Measurements from ENCODE around the gene KIF2C. TPM values are rescaled to one million over a fixed set of nuclear protein-coding genes. Genes with fewer than 3 reads are reported as not detected.

KIF2C gene
- polyA plus RNA-seq, 1 of the 3 experiments (the other 2 are of a cell fraction), result 20.7 TPM

GRCh38 chr1:44799770-44800584 lies 60.3 kb downstream of the KIF2C start, which contains the start of gene PLK3:
TSS of gene PLK3 (plus strand) at chr1:44800377. CDS start at chr1:44800464, 87 bp downstream.
- H3K4me3 ChIP-seq (ENCODE audit: low read depth in 2 of 2, low read length in 1 of 2), result peak within 1 kb of the TSS; percentile 87 to 96
- peak; percentile 97 for DNase-seq
- H4K20me1 ChIP-seq (ENCODE audit: insufficient read depth), result peaks cover 32% of the 10 kb centered on the region
- peak within 1 kb of the TSS; percentile 98 for H3K4me2 ChIP-seq
- 0% methylated on average over 27 of the region's 79 CpGs for WGBS (ENCODE audit: low lambda C conversion rate)
- POLR2A ChIA-PET, result interaction anchor here (0.6 to 2.3 kb wide), 13 partner anchors 9 to 825 kb away, joined by 3 to 29 read pairs (median 4); partner anchors contain the start of genes ATP6V0B, BEST4, BTBD19 and EIF2B3
- H3K9me2 ChIP-seq, result no peaks in the 10 kb centered on the region
- peaks cover 47% of the 10 kb centered on the region for H3K79me2 ChIP-seq (ENCODE audit: insufficient read depth)
- H2AFZ ChIP-seq (ENCODE audit: low read depth), result peak within 1 kb of the TSS; percentile 86
- no peaks in the 10 kb centered on the region for H3K27me3 ChIP-seq (ENCODE audit: insufficient read depth)
- H3K9me3 ChIP-seq, result no peaks in the 10 kb centered on the region
- peak within 1 kb of the TSS; percentile 98 for H3K9ac ChIP-seq
- CTCF ChIA-PET, result interaction anchor here (0.6 to 1.9 kb wide), 15 partner anchors 9 to 503 kb away, joined by 3 to 11 read pairs (median 4); partner anchors contain the start of genes EIF2B3, RNU5D-1 and RPS8
- H3F3A ChIP-seq (replicated peaks; ENCODE audit: insufficient read depth), result peaks cover 20% of the 10 kb centered on the region
- H3K27ac ChIP-seq (ENCODE audit: low read depth in 2 of 2, low read length in 1 of 2), result peak within 1 kb of the TSS; percentile 97 to 100
- peaks cover 27 to 31% of the 10 kb centered on the region in 2 experiments for H3K36me3 ChIP-seq (replicated peaks in 1 of 2; ENCODE audit: control insufficient read depth in 1 of 2, insufficient read depth in 2 of 2, low read length in 1 of 2)
- peaks cover 16 to 20% of the 10 kb centered on the region in 2 experiments; a peak in 2 of 4 replicates for H3K4me1 ChIP-seq (ENCODE audit: control insufficient read depth in 1 of 2, insufficient read depth in 2 of 2, low read depth in 1 of 2, low read length in 1 of 2)
- peak; percentile 98 for TF ChIP-seq MAX (IDR thresholded peaks at IDR 0.05; ENCODE audit: low read depth)
- TF ChIP-seq RCOR1 (IDR thresholded peaks at IDR 0.05; ENCODE audit: low read length), result peak; percentile 63; the same call in 1 of the 2 replicates
- peak; percentile 3; the same call in 1 of the 2 replicates for TF ChIP-seq TEAD4 (IDR thresholded peaks at IDR 0.05; ENCODE audit: borderline replicate concordance, insufficient read depth)
- peak; percentile 86 for TF ChIP-seq CTCF (IDR thresholded peaks at IDR 0.05)
- TF ChIP-seq RFX5 (IDR thresholded peaks at IDR 0.05; ENCODE audit: low read length), result peak; percentile 25; the same call in 1 of the 2 replicates
- TF ChIP-seq SIN3A (IDR thresholded peaks at IDR 0.05; ENCODE audit: borderline replicate concordance, low read depth, low read length), result peak; percentile 92; the same call in 1 of the 2 replicates
- TF ChIP-seq FOSL2 (IDR thresholded peaks at IDR 0.05; ENCODE audit: borderline replicate concordance, low read depth), result no peak
- TF ChIP-seq REST (IDR thresholded peaks at IDR 0.05; ENCODE audit: low read depth, low read length), result no peak
- no peak for TF ChIP-seq ZBTB33 (IDR thresholded peaks at IDR 0.05; ENCODE audit: borderline replicate concordance, low read depth)
- TF ChIP-seq SMC3 (IDR thresholded peaks at IDR 0.05; ENCODE audit: low read depth, low read length), result peak; percentile 67; the same call in 1 of the 2 replicates
- TF ChIP-seq MXI1 (IDR thresholded peaks at IDR 0.05; ENCODE audit: low read depth, low read length), result peak; percentile 89
- no peak for TF ChIP-seq YY1 (IDR thresholded peaks at IDR 0.05; ENCODE audit: low read depth)
- TF ChIP-seq POLR2AphosphoS5 (IDR thresholded peaks at IDR 0.05; ENCODE audit: low read depth, low read length), result peak; percentile 97
- TF ChIP-seq PBX3 (IDR thresholded peaks at IDR 0.05), result peak; percentile 69; the same call in 1 of the 2 replicates
- no peak for TF ChIP-seq GATA2 (CRISPR knock-in tag; IDR thresholded peaks at IDR 0.05)
- TF ChIP-seq USF1 (IDR thresholded peaks at IDR 0.05; ENCODE audit: borderline replicate concordance, low read depth), result no peak
- no peak for TF ChIP-seq FOXJ3 (CRISPR knock-in tag; IDR thresholded peaks at IDR 0.05)
- no peak for TF ChIP-seq USF2 (IDR thresholded peaks at IDR 0.05; ENCODE audit: borderline replicate concordance, low read depth, low read length)
- TF ChIP-seq TAF1 (IDR thresholded peaks at IDR 0.05; ENCODE audit: borderline replicate concordance, low read depth, low read length), result peak; percentile 89
- TF ChIP-seq TCF12 (IDR thresholded peaks at IDR 0.05), result no peak; the same call in none of the 2 replicates
